ENCODE data around the gene RAI14.
"Not testable (repeated sequence)": the region's sequence is repeated elsewhere in the genome, so short reads cannot be mapped to it uniquely, and the experiment has no call there.

Gene RAI14

GRCh38 chr5:34719029-34719428, 62.9 kb downstream of the RAI14 start:
- 75% methylated on average over 8 of the region's 8 CpGs for WGBS
- Histone ChIP-seq H3K9me3 (ENCODE audit: insufficient read depth, low read depth, low read length) (no peaks in the 10 kb centered on the region), H3K9ac (ENCODE audit: low read depth, low read length) (no peak overlapping the region; the same call in 1 of the 2 replicates), H3K4me1 (ENCODE audit: insufficient read depth, low read length) (peaks cover 34% of the 10 kb centered on the region), H3K4me3 (ENCODE audit: low read length) (no peak overlapping the region), H3K27me3 (ENCODE audit: insufficient read depth, low read length) (no peaks in the 10 kb centered on the region), H3K36me3 (ENCODE audit: insufficient read depth, low read length) (no peaks in the 10 kb centered on the region), H3K27ac (ENCODE audit: low read depth, low read length) (peak overlapping the region; percentile 87; the same call in 1 of the 2 replicates)

DNA sequence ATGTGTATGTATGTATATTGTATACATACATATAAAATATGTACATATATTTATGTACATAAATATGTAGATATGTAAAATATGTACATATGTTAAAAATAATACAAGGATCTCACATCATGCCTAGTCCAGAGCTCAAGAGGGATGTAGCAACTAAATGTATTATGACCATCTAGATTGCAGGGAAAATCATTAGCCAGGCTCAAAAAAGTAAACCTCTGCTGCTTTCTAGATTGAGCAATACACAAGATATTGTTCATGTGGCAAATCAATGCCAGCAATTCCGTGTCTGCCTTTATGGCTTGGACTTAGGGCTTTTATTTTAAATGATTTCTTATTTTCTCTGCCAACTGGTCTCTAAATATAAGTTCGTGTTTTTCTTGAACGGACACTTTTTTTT, 65.2 kb downstream of the RAI14 start:
- H3K27ac ChIP-seq (ENCODE audit: low read depth, low read length), result no peak overlapping the region
- WGBS, result 95% methylated on average over 3 of the region's 3 CpGs
- no peak overlapping the region for H3K9ac ChIP-seq (ENCODE audit: low read depth, low read length)
- peaks cover 8% of the 10 kb centered on the region; the same call in 1 of the 2 replicates for H3K36me3 ChIP-seq (ENCODE audit: insufficient read depth, low read length)
- no peak overlapping the region for H3K4me3 ChIP-seq (ENCODE audit: low read length)
- peaks cover 34% of the 10 kb centered on the region for H3K4me1 ChIP-seq (ENCODE audit: insufficient read depth, low read length)
- H3K27me3 ChIP-seq (ENCODE audit: insufficient read depth, low read length), result no peaks in the 10 kb centered on the region
- H3K9me3 ChIP-seq (ENCODE audit: insufficient read depth, low read depth, low read length), result peaks cover 5% of the 10 kb centered on the region; the same call in 1 of the 2 replicates

- no peak overlapping the region for H3K9ac ChIP-seq (ENCODE audit: low read depth, low read length)
- no peaks in the 10 kb centered on the region for H3K27me3 ChIP-seq (ENCODE audit: insufficient read depth, low read length)
- peaks cover 13% of the 10 kb centered on the region; the same call in 1 of the 2 replicates for H3K36me3 ChIP-seq (ENCODE audit: insufficient read depth, low read length)
- no peak overlapping the region for H3K4me3 ChIP-seq (ENCODE audit: low read length)
- H3K9me3 ChIP-seq (ENCODE audit: insufficient read depth, low read depth, low read length), result peaks cover 14% of the 10 kb centered on the region; the same call in 1 of the 2 replicates
- H3K27ac ChIP-seq (ENCODE audit: low read depth, low read length), result no peak overlapping the region
- WGBS, result 94% methylated on average over 2 of the region's 2 CpGs
- peaks cover 28% of the 10 kb centered on the region for H3K4me1 ChIP-seq (ENCODE audit: insufficient read depth, low read length)
These were observed 66.1 kb downstream of the RAI14 start for GRCh38 chr5:34722183-34722582.

GRCh38 chr5:34724741-34725140, 68.6 kb downstream of the RAI14 start:
- 95% methylated on average over 1 of the region's 1 CpG for WGBS
- no peak overlapping the region for H3K9ac ChIP-seq (ENCODE audit: low read depth, low read length)
- H3K27ac ChIP-seq (ENCODE audit: low read depth, low read length), result no peak overlapping the region
- peaks cover 22% of the 10 kb centered on the region for H3K9me3 ChIP-seq (ENCODE audit: insufficient read depth, low read depth, low read length)
- H3K4me1 ChIP-seq (ENCODE audit: insufficient read depth, low read length), result peaks cover 2% of the 10 kb centered on the region; the same call in 1 of the 2 replicates
- no peaks in the 10 kb centered on the region for H3K27me3 ChIP-seq (ENCODE audit: insufficient read depth, low read length)
- peaks cover 23% of the 10 kb centered on the region; the same call in 1 of the 2 replicates for H3K36me3 ChIP-seq (ENCODE audit: insufficient read depth, low read length)
- H3K4me3 ChIP-seq (ENCODE audit: low read length), result no peak overlapping the region

DNA sequence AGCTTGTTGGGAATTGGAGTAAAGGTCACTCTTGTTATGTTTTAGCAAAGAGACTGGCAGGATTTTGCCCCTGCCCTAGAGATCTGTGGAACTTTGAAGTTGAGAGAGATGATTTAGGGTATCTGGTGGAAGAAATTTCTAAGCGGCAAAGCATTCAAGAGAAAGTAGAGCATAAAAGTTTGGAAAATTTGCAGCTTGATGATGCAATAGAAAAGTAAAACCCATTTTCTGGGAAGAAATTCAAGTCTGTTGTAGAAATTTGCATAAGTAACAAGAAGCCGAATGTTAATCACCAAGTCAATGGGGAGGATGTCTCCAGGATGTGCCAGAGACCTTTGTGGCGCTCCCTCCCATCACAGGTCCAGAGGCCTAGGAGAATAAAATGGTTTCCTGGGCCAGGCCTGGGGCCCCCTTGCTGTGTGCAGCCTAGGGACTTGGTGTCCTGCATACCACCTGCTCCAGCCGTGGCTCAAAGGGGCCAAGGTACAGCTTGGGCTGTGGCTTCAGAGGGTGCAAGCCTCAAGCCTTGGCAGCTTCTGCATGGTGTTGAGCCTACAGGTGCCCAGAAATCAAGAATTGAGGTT, 71.1 kb downstream of the RAI14 start:
- H3K27me3 ChIP-seq (ENCODE audit: insufficient read depth, low read length); H3K4me3 ChIP-seq (ENCODE audit: low read length); H3K27ac ChIP-seq (ENCODE audit: low read depth, low read length); H3K9ac ChIP-seq (ENCODE audit: low read depth, low read length): not testable (repeated sequence)
- 95% methylated on average over 4 of the region's 4 CpGs for WGBS
- Histone ChIP-seq H3K4me1 (ENCODE audit: insufficient read depth, low read length) (peaks cover 13% of the 10 kb centered on the region), H3K36me3 (ENCODE audit: insufficient read depth, low read length) (peaks cover 23% of the 10 kb centered on the region), H3K9me3 (ENCODE audit: insufficient read depth, low read depth, low read length) (peaks cover 22% of the 10 kb centered on the region)

DNA sequence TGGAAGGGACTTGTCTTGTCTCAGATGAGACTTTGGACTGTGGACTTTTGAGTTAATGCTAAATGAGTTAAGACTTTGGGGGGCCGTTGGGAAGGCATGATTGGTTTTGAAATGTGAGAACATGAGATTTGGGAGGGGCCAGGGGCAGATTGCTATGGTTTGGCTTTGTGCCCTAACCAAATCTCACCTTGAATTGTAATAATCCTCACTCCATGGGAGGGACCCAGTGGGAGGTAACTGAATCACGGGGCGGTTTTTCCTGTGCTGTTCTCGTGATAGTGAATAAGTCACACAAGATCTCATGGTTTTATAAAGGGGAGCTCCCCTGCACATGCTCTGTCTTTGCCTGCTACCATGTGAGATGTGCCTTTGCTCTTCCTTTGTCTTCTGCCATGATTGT, 72.1 kb downstream of the RAI14 start:
- Histone ChIP-seq H3K27ac (ENCODE audit: low read depth, low read length) (no peak overlapping the region), H3K4me3 (ENCODE audit: low read length) (no peak overlapping the region), H3K9ac (ENCODE audit: low read depth, low read length) (no peak overlapping the region), H3K4me1 (ENCODE audit: insufficient read depth, low read length) (peaks cover 13% of the 10 kb centered on the region), H3K9me3 (ENCODE audit: insufficient read depth, low read depth, low read length) (peaks cover 22% of the 10 kb centered on the region), H3K36me3 (ENCODE audit: insufficient read depth, low read length) (peaks cover 28% of the 10 kb centered on the region), H3K27me3 (ENCODE audit: insufficient read depth, low read length) (no peaks in the 10 kb centered on the region)
- WGBS, result 85% methylated on average over 4 of the region's 4 CpGs

DNA sequence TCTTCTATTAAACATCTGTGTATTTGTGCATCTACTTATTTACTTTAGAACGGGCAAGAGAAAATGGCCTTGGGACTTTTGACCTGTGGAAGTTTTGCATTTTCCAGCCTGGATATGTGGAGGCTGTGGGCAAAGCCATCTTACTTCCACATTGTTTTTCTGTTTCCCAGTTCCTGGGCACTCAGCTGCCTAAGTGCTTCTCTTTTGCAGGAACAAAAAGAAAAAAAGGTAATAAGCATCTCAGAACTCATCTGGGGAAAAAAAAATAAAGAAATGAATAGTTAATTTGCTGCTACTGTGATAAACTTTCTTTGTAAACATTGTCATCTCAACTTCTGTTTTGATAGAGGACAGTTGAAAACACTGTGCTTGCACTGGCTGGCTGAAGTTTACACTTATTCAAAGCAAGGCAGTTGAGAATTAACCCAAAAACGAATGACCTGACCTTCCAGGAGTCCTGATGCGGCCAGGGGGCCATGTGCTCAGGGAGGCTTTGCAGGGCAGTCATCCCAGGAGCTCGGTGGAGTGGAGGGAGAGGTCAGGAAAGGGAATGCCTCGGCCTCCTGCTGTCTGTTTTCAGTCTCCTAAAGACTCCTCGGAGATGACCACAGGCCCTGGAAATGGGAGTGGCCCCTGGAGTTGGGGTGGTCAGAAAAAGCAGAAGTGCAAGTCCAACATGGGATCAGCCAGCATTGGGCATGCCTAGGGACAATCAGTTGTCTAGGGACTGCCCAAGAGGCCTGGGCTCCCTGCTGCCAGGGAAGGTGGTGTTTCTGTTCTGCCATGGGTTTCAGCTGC, 75.5 kb downstream of the RAI14 start:
- H3K4me3 ChIP-seq (ENCODE audit: low read length), result no peak overlapping the region
- WGBS, result 60% methylated on average over 6 of the region's 6 CpGs
- H3K9me3 ChIP-seq (ENCODE audit: insufficient read depth, low read depth, low read length), result peaks cover 14% of the 10 kb centered on the region
- H3K27me3 ChIP-seq (ENCODE audit: insufficient read depth, low read length), result no peaks in the 10 kb centered on the region
- H3K9ac ChIP-seq (ENCODE audit: low read depth, low read length), result no peak overlapping the region
- H3K4me1 ChIP-seq (ENCODE audit: insufficient read depth, low read length), result peaks cover 27% of the 10 kb centered on the region
- H3K36me3 ChIP-seq (ENCODE audit: insufficient read depth, low read length), result peaks cover 24% of the 10 kb centered on the region
- 0 out of 2 replicates have a peak overlapping the region, but pooled peaks have one; percentile 22 for H3K27ac ChIP-seq (ENCODE audit: low read depth, low read length)

- H3K9me3 ChIP-seq (ENCODE audit: insufficient read depth, low read depth, low read length), result no peaks in the 10 kb centered on the region
- peaks cover 33% of the 10 kb centered on the region for H3K4me1 ChIP-seq (ENCODE audit: insufficient read depth, low read length)
- no peak overlapping the region for H3K9ac ChIP-seq (ENCODE audit: low read depth, low read length)
- no peak overlapping the region for H3K27ac ChIP-seq (ENCODE audit: low read depth, low read length)
- peaks cover 13% of the 10 kb centered on the region for H3K36me3 ChIP-seq (ENCODE audit: insufficient read depth, low read length)
- H3K4me3 ChIP-seq (ENCODE audit: low read length), result no peak overlapping the region
- 96% methylated on average over 3 of the region's 3 CpGs for WGBS
- H3K27me3 ChIP-seq (ENCODE audit: insufficient read depth, low read length), result no peaks in the 10 kb centered on the region
These were observed 78.2 kb downstream of the RAI14 start for GRCh38 chr5:34734326-34734725.

- peaks cover 13% of the 10 kb centered on the region for H3K36me3 ChIP-seq (ENCODE audit: insufficient read depth, low read length)
- no peaks in the 10 kb centered on the region for H3K9me3 ChIP-seq (ENCODE audit: insufficient read depth, low read depth, low read length)
- 89% methylated on average over 19 of the region's 19 CpGs for WGBS
- H3K4me3 ChIP-seq (ENCODE audit: low read length), result no peak overlapping the region
- H3K27ac ChIP-seq (ENCODE audit: low read depth, low read length), result no peak overlapping the region; the same call in 1 of the 2 replicates
- H3K4me1 ChIP-seq (ENCODE audit: insufficient read depth, low read length), result peaks cover 33% of the 10 kb centered on the region
- no peaks in the 10 kb centered on the region for H3K27me3 ChIP-seq (ENCODE audit: insufficient read depth, low read length)
- H3K9ac ChIP-seq (ENCODE audit: low read depth, low read length), result no peak overlapping the region
These were observed 79.6 kb downstream of the RAI14 start for GRCh38 chr5:34735491-34736426.

- Histone ChIP-seq H3K9ac (ENCODE audit: low read depth, low read length) (no peak overlapping the region), H3K27ac (ENCODE audit: low read depth, low read length) (no peak overlapping the region; the same call in 1 of the 2 replicates), H3K4me1 (ENCODE audit: insufficient read depth, low read length) (peaks cover 25% of the 10 kb centered on the region), H3K36me3 (ENCODE audit: insufficient read depth, low read length) (peaks cover 13% of the 10 kb centered on the region), H3K9me3 (ENCODE audit: insufficient read depth, low read depth, low read length) (no peaks in the 10 kb centered on the region), H3K27me3 (ENCODE audit: insufficient read depth, low read length) (no peaks in the 10 kb centered on the region), H3K4me3 (ENCODE audit: low read length) (no peak overlapping the region)
- 80% methylated on average over 3 of the region's 3 CpGs for WGBS
These were observed 80.5 kb downstream of the RAI14 start for GRCh38 chr5:34736445-34737115.

Data from HUES64 (cell line).